ENCODE measurements around the gene RDX. TPM values are rescaled to one million over a fixed set of nuclear protein-coding genes. Genes with fewer than 3 reads are reported as not detected.

Gene RDX
- total RNA-seq, 1 experiment from 2014 or later, result 77.4 TPM

- Mint-ChIP-seq H3K27ac (no peak overlapping the region), H3K4me1 (peaks cover 19% of the 10 kb centered on the region), H3K4me3 (no peak overlapping the region), H3K36me3 (no peaks in the 10 kb centered on the region), H3K9me3 (no peaks in the 10 kb centered on the region), H3K27me3 (ENCODE audit: low read depth) (no peaks in the 10 kb centered on the region)
- ChIA-PET POLR2A (no interaction called here), CTCF (interaction anchor here (0.6 to 2.6 kb wide), 4 partner anchors 23 to 253 kb away, joined by 3 to 29 read pairs (median 3); partner anchors contain the start of gene FDX1)
- ATAC-seq, result peak; percentile 37
- no peak for TF ChIP-seq SMAD4 (CRISPR knock-in tag; IDR thresholded peaks at IDR 0.05)
- TF ChIP-seq OVOL2 (CRISPR knock-in tag; IDR thresholded peaks at IDR 0.05; ENCODE audit: borderline replicate concordance), result no peak
- TF ChIP-seq NR2C2 (CRISPR knock-in tag; IDR thresholded peaks at IDR 0.05), result no peak
- TF ChIP-seq PREB (CRISPR knock-in tag; IDR thresholded peaks at IDR 0.05; ENCODE audit: borderline replicate concordance), result no peak
- no peak for TF ChIP-seq ZNF263 (CRISPR knock-in tag; IDR thresholded peaks at IDR 0.05; ENCODE audit: low read depth)
- TF ChIP-seq, protein P1, sequence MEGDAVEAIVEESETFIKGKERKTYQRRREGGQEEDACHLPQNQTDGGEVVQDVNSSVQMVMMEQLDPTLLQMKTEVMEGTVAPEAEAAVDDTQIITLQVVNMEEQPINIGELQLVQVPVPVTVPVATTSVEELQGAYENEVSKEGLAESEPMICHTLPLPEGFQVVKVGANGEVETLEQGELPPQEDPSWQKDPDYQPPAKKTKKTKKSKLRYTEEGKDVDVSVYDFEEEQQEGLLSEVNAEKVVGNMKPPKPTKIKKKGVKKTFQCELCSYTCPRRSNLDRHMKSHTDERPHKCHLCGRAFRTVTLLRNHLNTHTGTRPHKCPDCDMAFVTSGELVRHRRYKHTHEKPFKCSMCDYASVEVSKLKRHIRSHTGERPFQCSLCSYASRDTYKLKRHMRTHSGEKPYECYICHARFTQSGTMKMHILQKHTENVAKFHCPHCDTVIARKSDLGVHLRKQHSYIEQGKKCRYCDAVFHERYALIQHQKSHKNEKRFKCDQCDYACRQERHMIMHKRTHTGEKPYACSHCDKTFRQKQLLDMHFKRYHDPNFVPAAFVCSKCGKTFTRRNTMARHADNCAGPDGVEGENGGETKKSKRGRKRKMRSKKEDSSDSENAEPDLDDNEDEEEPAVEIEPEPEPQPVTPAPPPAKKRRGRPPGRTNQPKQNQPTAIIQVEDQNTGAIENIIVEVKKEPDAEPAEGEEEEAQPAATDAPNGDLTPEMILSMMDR (IDR thresholded peaks at IDR 0.05), result no peak
- no peak for TF ChIP-seq ATF2 (CRISPR knock-in tag; IDR thresholded peaks at IDR 0.05; ENCODE audit: borderline replicate concordance, low read depth)
- no peak for TF ChIP-seq TP53 (CRISPR knock-in tag; IDR thresholded peaks at IDR 0.05)
- no peak for TF ChIP-seq ATF6 (CRISPR knock-in tag; IDR thresholded peaks at IDR 0.05)
- TF ChIP-seq ARID4B (CRISPR knock-in tag; IDR thresholded peaks at IDR 0.05; ENCODE audit: borderline replicate concordance), result no peak
- DNase-seq (ENCODE audit: low spot score), result no peak
These were observed 97.0 kb downstream of the RDX start for GRCh38 chr11:110199184-110199981.

GRCh38 chr11:110198031-110198729 is 98.2 kb downstream of the RDX start:
- Mint-ChIP-seq H3K9me3 (peaks cover 5% of the 10 kb centered on the region; the same call in 1 of the 2 replicates), H3K36me3 (no peaks in the 10 kb centered on the region), H3K4me1 (peaks cover 19% of the 10 kb centered on the region), H3K27me3 (ENCODE audit: low read depth) (no peaks in the 10 kb centered on the region), H3K4me3 (no peak overlapping the region), H3K27ac (no peak overlapping the region)
- POLR2A ChIA-PET, result no interaction called here
- ATAC-seq (no peak), DNase-seq (ENCODE audit: low spot score) (no peak)
- CTCF ChIA-PET, result interaction anchor here (1.4 to 1.5 kb wide), 2 partner anchors 231 to 238 kb away, joined by 3 to 6 read pairs; partner anchors contain the start of gene FDX1
- TF ChIP-seq PRRX2 (CRISPR knock-in tag; IDR thresholded peaks at IDR 0.05) (no peak), FOXK1 (CRISPR knock-in tag; IDR thresholded peaks at IDR 0.05) (no peak), NFATC4 (CRISPR knock-in tag; IDR thresholded peaks at IDR 0.05) (no peak), ESRRA (CRISPR knock-in tag; IDR thresholded peaks at IDR 0.05; ENCODE audit: borderline replicate concordance) (no peak)
- TF ChIP-seq, protein P2, sequence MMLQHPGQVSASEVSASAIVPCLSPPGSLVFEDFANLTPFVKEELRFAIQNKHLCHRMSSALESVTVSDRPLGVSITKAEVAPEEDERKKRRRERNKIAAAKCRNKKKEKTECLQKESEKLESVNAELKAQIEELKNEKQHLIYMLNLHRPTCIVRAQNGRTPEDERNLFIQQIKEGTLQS (CRISPR knock-in tag; conservative IDR thresholded peaks at IDR 0.05), result no peak
- TF ChIP-seq, protein P3, sequence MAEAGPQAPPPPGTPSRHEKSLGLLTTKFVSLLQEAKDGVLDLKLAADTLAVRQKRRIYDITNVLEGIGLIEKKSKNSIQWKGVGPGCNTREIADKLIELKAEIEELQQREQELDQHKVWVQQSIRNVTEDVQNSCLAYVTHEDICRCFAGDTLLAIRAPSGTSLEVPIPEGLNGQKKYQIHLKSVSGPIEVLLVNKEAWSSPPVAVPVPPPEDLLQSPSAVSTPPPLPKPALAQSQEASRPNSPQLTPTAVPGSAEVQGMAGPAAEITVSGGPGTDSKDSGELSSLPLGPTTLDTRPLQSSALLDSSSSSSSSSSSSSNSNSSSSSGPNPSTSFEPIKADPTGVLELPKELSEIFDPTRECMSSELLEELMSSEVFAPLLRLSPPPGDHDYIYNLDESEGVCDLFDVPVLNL (CRISPR knock-in tag; IDR thresholded peaks at IDR 0.05; ENCODE audit: borderline replicate concordance, low read depth), result no peak
- TF ChIP-seq, protein P4, sequence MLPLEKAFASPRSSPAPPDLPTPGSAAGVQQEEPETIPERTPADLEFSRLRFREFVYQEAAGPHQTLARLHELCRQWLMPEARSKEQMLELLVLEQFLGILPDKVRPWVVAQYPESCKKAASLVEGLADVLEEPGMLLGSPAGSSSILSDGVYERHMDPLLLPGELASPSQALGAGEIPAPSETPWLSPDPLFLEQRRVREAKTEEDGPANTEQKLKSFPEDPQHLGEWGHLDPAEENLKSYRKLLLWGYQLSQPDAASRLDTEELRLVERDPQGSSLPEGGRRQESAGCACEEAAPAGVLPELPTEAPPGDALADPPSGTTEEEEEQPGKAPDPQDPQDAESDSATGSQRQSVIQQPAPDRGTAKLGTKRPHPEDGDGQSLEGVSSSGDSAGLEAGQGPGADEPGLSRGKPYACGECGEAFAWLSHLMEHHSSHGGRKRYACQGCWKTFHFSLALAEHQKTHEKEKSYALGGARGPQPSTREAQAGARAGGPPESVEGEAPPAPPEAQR (CRISPR knock-in tag; IDR thresholded peaks at IDR 0.05), result no peak
